Measurements from ENCODE around the gene GNAI1.

Gene GNAI1

GRCh38 chr7:80146545-80147182 is 12.0 kb downstream of the GNAI1 start:
- TF ChIP-seq, protein P1, sequence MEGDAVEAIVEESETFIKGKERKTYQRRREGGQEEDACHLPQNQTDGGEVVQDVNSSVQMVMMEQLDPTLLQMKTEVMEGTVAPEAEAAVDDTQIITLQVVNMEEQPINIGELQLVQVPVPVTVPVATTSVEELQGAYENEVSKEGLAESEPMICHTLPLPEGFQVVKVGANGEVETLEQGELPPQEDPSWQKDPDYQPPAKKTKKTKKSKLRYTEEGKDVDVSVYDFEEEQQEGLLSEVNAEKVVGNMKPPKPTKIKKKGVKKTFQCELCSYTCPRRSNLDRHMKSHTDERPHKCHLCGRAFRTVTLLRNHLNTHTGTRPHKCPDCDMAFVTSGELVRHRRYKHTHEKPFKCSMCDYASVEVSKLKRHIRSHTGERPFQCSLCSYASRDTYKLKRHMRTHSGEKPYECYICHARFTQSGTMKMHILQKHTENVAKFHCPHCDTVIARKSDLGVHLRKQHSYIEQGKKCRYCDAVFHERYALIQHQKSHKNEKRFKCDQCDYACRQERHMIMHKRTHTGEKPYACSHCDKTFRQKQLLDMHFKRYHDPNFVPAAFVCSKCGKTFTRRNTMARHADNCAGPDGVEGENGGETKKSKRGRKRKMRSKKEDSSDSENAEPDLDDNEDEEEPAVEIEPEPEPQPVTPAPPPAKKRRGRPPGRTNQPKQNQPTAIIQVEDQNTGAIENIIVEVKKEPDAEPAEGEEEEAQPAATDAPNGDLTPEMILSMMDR (IDR thresholded peaks at IDR 0.05; ENCODE audit: control insufficient read depth, extremely low read depth, insufficient read depth) = no peak
- no peak for DNase-seq (ENCODE audit: low read depth)
- H3K4me3 ChIP-seq (ENCODE audit: low read depth, low read length) = no peak overlapping the region

DNA sequence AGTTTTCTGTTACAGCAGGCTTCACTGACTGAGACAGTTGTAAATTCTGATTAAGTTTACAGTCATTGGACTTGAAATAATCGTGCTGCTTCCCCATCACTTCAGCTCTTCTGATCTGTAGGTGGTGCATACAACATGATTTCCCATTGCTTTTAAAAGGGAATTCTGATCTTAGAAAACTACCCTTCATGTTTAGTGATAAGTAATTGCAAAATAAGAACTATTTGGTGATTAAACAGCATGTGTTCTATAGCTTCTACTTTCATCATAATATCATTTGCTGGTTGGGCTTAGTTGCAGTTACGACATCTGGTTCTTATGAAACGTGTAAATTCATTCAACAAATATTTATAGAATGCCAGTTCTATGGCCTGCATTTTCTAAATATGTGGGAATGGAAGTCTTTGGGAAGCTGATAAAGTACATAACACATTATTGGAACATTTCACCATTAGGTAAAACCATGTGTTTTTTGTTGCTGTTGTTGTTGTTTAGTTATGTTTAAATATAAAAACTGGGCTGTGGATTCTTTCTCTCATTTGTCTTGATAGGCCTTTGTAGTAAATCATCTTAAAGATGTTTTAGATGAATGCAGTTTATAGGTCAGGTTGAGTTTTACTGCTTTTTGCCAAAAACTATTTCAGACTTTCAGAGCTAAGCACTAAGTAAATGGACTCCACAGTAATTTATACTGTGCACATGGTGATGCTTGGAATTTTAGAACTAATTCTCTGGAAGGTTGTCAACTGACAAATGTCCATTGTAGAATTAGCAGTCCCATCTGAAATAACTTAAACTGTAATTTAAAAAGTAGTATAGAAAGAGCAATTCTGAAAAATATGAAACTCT is 13.1 kb downstream of the GNAI1 start:
- H3K4me3 ChIP-seq (ENCODE audit: low read depth, low read length) = no peak overlapping the region
- TF ChIP-seq, protein P1 (IDR thresholded peaks at IDR 0.05; ENCODE audit: control insufficient read depth, extremely low read depth, insufficient read depth) = no peak
- DNase-seq (ENCODE audit: low read depth) = no peak

- no peak for DNase-seq (ENCODE audit: low read depth)
- TF ChIP-seq, protein P1 (IDR thresholded peaks at IDR 0.05; ENCODE audit: control insufficient read depth, extremely low read depth, insufficient read depth) = no peak
- H3K4me3 ChIP-seq (ENCODE audit: low read depth, low read length) = no peak overlapping the region
These were observed 16.1 kb downstream of the GNAI1 start for GRCh38 chr7:80150611-80151273.

GRCh38 chr7:80151274-80151665 is 16.6 kb downstream of the GNAI1 start:
- TF ChIP-seq, protein P1 (IDR thresholded peaks at IDR 0.05; ENCODE audit: control insufficient read depth, extremely low read depth, insufficient read depth) = no peak
- no peak overlapping the region for H3K4me3 ChIP-seq (ENCODE audit: low read depth, low read length)
- DNase-seq (ENCODE audit: low read depth) = no peak

- no peak overlapping the region for H3K4me3 ChIP-seq (ENCODE audit: low read depth, low read length)
- DNase-seq (ENCODE audit: low read depth) = no peak
- TF ChIP-seq, protein P1 (IDR thresholded peaks at IDR 0.05; ENCODE audit: control insufficient read depth, extremely low read depth, insufficient read depth) = no peak
These were observed 18.8 kb downstream of the GNAI1 start for GRCh38 chr7:80153446-80153845.

GRCh38 chr7:80154656-80155333 is 20.2 kb downstream of the GNAI1 start:
- no peak for DNase-seq (ENCODE audit: low read depth)
- TF ChIP-seq, protein P1 (IDR thresholded peaks at IDR 0.05; ENCODE audit: control insufficient read depth, extremely low read depth, insufficient read depth) = no peak
- H3K4me3 ChIP-seq (ENCODE audit: low read depth, low read length) = no peak overlapping the region

Measured in LNCaP clone FGC (cell line).